ENCODE measurements around the gene CHST9. TPM values are rescaled to one million over a fixed set of nuclear protein-coding genes. Genes with fewer than 3 reads are reported as not detected.

CHST9 gene
- total and polyA plus RNA-seq, 9 of the 15 experiments (the other 6 are each of a cell fraction or from before 2014, with no cell fraction given), result not detected

DNA sequence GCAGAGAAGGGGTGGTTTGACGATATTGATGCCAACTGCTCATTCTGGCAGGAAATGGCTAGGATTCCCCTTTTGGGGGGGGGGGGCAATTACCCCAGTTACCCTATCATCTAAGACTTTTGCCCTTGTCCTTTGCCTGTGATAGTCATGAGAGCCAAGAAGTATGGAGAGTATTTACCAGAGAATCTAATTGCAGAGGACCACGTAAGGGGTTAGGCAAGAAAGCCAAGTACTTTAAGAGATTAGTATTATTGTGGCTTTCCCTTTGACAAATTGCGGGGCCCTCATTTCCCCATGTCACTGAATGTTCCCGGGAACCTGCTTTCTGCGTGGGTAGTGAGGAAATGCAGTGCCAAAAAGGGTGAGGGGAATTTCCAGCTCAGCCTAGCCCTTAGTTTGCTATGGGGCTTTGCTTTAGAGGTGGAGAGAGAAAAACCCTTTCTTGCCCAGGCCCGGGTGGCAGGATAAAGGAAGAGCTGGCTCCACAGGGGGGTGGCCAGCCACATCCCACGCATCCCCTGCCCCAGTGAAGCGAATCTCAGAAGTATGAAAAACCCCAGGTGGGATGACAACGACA lies 321.1 kb downstream of the CHST9 start:
- FAIRE-seq (no peak), ATAC-seq (no peak), DNase-seq (ENCODE audit: extremely low read depth in 1 of 4, low spot score in 3 of 4) (no peak)
- no peaks in the 10 kb centered on the region for H3K27me3 ChIP-seq (ENCODE audit: control insufficient read depth in 2 of 2, insufficient read depth in 2 of 2, low read length in 2 of 2)
- H3K9me1 ChIP-seq (ENCODE audit: control insufficient read depth, insufficient read depth, low read length), result no peaks in the 10 kb centered on the region
- BruUV-seq (replicated peaks), result no TSS peak
- no peak overlapping the region for H3K27ac ChIP-seq (ENCODE audit: extremely low read depth, low read depth, low read length)
- H3K9ac ChIP-seq (ENCODE audit: insufficient read depth in 1 of 2, low read depth in 2 of 2, low read length in 2 of 2), result no peak overlapping the region
- no peaks in the 10 kb centered on the region for H3K4me1 ChIP-seq (replicated peaks in 1 of 2; ENCODE audit: control insufficient read depth in 2 of 2, insufficient read depth in 2 of 2, low read length in 2 of 2)
- intact Hi-C loops (cut with micrococcal nuclease) (no loop called here), in situ Hi-C loops (cut with MboI) (no loop called here)
- H2AFZ ChIP-seq (ENCODE audit: low read depth, low read length), result no peak overlapping the region
- CTCF ChIA-PET (ENCODE audit: low intra/inter-chr PET ratio), result no interaction called here
- under 1% methylated on average over 9 of the region's 9 CpGs for WGBS (ENCODE audit: insufficient coverage, low coverage, missing lambda C conversion rate)
- H3K36me3 ChIP-seq (ENCODE audit: control insufficient read depth, insufficient read depth, low read length), result no peaks in the 10 kb centered on the region
- H3K9me3 ChIP-seq (replicated peaks; ENCODE audit: control insufficient read depth, insufficient read depth, low read depth, low read length), result no peaks in the 10 kb centered on the region
- POLR2A ChIA-PET, result no interaction called here
- no peak overlapping the region for H3K4me2 ChIP-seq (ENCODE audit: insufficient read depth, low read length)
- TF ChIP-seq PTBP1 (IDR thresholded peaks at IDR 0.05; ENCODE audit: low read depth, low read length) (no peak), ZFP36 (IDR thresholded peaks at IDR 0.05; ENCODE audit: low read depth, low read length, partially characterized antibody) (no peak), KLF16 (IDR thresholded peaks at IDR 0.05) (no peak), KLF13 (tag; IDR thresholded peaks at IDR 0.05; ENCODE audit: borderline replicate concordance, low read depth) (no peak), MEIS2 (IDR thresholded peaks at IDR 0.05; ENCODE audit: partially characterized antibody) (no peak), MAZ (CRISPR knock-in tag; conservative IDR thresholded peaks at IDR 0.05 in 1 of 2, IDR thresholded peaks at IDR 0.05 in 1 of 2) (no peak), SRSF9 (IDR thresholded peaks at IDR 0.05; ENCODE audit: borderline replicate concordance, low read depth, low read length) (no peak)
- TF ChIP-seq, protein P1, sequence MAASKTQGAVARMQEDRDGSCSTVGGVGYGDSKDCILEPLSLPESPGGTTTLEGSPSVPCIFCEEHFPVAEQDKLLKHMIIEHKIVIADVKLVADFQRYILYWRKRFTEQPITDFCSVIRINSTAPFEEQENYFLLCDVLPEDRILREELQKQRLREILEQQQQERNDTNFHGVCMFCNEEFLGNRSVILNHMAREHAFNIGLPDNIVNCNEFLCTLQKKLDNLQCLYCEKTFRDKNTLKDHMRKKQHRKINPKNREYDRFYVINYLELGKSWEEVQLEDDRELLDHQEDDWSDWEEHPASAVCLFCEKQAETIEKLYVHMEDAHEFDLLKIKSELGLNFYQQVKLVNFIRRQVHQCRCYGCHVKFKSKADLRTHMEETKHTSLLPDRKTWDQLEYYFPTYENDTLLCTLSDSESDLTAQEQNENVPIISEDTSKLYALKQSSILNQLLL (CRISPR knock-in tag; IDR thresholded peaks at IDR 0.05; ENCODE audit: borderline replicate concordance), result no peak
- TF ChIP-seq, protein P2, sequence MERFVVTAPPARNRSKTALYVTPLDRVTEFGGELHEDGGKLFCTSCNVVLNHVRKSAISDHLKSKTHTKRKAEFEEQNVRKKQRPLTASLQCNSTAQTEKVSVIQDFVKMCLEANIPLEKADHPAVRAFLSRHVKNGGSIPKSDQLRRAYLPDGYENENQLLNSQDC (CRISPR knock-in tag; IDR thresholded peaks at IDR 0.05), result no peak
- TF ChIP-seq, protein P3, sequence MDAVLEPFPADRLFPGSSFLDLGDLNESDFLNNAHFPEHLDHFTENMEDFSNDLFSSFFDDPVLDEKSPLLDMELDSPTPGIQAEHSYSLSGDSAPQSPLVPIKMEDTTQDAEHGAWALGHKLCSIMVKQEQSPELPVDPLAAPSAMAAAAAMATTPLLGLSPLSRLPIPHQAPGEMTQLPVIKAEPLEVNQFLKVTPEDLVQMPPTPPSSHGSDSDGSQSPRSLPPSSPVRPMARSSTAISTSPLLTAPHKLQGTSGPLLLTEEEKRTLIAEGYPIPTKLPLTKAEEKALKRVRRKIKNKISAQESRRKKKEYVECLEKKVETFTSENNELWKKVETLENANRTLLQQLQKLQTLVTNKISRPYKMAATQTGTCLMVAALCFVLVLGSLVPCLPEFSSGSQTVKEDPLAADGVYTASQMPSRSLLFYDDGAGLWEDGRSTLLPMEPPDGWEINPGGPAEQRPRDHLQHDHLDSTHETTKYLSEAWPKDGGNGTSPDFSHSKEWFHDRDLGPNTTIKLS (IDR thresholded peaks at IDR 0.05; ENCODE audit: borderline replicate concordance, low read depth), result no peak
- TF ChIP-seq, protein P4, sequence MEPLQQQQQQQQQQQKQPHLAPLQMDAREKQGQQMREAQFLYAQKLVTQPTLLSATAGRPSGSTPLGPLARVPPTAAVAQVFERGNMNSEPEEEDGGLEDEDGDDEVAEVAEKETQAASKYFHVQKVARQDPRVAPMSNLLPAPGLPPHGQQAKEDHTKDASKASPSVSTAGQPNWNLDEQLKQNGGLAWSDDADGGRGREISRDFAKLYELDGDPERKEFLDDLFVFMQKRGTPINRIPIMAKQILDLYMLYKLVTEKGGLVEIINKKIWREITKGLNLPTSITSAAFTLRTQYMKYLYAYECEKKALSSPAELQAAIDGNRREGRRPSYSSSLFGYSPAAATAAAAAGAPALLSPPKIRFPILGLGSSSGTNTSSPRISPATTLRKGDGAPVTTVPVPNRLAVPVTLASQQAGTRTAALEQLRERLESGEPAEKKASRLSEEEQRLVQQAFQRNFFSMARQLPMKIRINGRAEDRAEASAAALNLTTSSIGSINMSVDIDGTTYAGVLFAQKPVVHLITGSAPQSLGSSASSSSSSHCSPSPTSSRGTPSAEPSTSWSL (CRISPR knock-in tag; IDR thresholded peaks at IDR 0.05; ENCODE audit: borderline replicate concordance), result no peak
- H3K79me2 ChIP-seq (ENCODE audit: control insufficient read depth, insufficient read depth, low read length), result no peaks in the 10 kb centered on the region
- no peaks in the 10 kb centered on the region for H4K20me1 ChIP-seq (replicated peaks; ENCODE audit: control insufficient read depth, insufficient read depth, low read length)
- H3K4me3 ChIP-seq, result no peak overlapping the region
